Measurements from ENCODE around the gene DRC7. TPM values are rescaled to one million over a fixed set of nuclear protein-coding genes. Genes with fewer than 3 reads are reported as not detected.

DRC7 gene
- polyA plus RNA-seq, 1 of the 3 experiments (the other 2 are of a cell fraction): 0.58 TPM

- ChIA-PET POLR2A (no interaction called here), CTCF (interaction anchor here (0.8 to 2.5 kb wide), 5 partner anchors 36 to 174 kb away, joined by 3 to 10 read pairs (median 3); no protein-coding TSS in a partner anchor)
- TF ChIP-seq GABPA (IDR thresholded peaks at IDR 0.05; ENCODE audit: low read depth) (no peak), RCOR1 (IDR thresholded peaks at IDR 0.05; ENCODE audit: low read length) (no peak), RXRA (IDR thresholded peaks at IDR 0.05; ENCODE audit: borderline replicate concordance, low read depth) (no peak), RAD21 (IDR thresholded peaks at IDR 0.05; ENCODE audit: low read length) (no peak), IRF3 (IDR thresholded peaks at IDR 0.05; ENCODE audit: low read depth, low read length) (no peak), SMC3 (IDR thresholded peaks at IDR 0.05; ENCODE audit: low read depth, low read length) (no peak), YY1 (IDR thresholded peaks at IDR 0.05; ENCODE audit: low read depth) (no peak), POLR2AphosphoS5 (IDR thresholded peaks at IDR 0.05; ENCODE audit: low read depth, low read length) (no peak), MXI1 (IDR thresholded peaks at IDR 0.05; ENCODE audit: low read depth, low read length) (no peak), NFIC (IDR thresholded peaks at IDR 0.05; ENCODE audit: borderline replicate concordance) (no peak), JUND (IDR thresholded peaks at IDR 0.05) (no peak), FOXM1 (IDR thresholded peaks at IDR 0.05; ENCODE audit: low read depth) (no peak), ZBTB33 (IDR thresholded peaks at IDR 0.05; ENCODE audit: borderline replicate concordance, low read depth) (no peak), ELF1 (IDR thresholded peaks at IDR 0.05) (no peak), FOXJ3 (CRISPR knock-in tag; IDR thresholded peaks at IDR 0.05) (no peak)
These were observed 65.1 kb downstream of the DRC7 start for GRCh38 chr16:57759541-57760356.

More at GRCh38 chr16:57759541-57760356, 65.1 kb downstream of the DRC7 start:
- Histone ChIP-seq H3K27me3 (ENCODE audit: insufficient read depth) (no peaks in the 10 kb centered on the region), H3K4me1 (ENCODE audit: control insufficient read depth in 1 of 2, insufficient read depth in 2 of 2, low read depth in 1 of 2, low read length in 1 of 2) (peaks cover 4 to 16% of the 10 kb centered on the region in 2 experiments; a peak in 3 of 4 replicates), H3K4me3 (ENCODE audit: low read depth in 2 of 2, low read length in 1 of 2) (no peak overlapping the region), H3K9me2 (no peaks in the 10 kb centered on the region), H3K9me3 (no peaks in the 10 kb centered on the region), H2AFZ (ENCODE audit: low read depth) (no peak overlapping the region), H4K20me1 (ENCODE audit: insufficient read depth) (0 out of 2 replicates have a peak, but pooled peaks cover 2% of the 10 kb centered on the region), H3K4me2 (no peak overlapping the region), H3F3A (replicated peaks; ENCODE audit: insufficient read depth) (peaks cover 10% of the 10 kb centered on the region), H3K27ac (ENCODE audit: low read depth in 2 of 2, low read length in 1 of 2) (no peak overlapping the region), H3K79me2 (ENCODE audit: insufficient read depth) (no peaks in the 10 kb centered on the region), H3K9ac (no peak overlapping the region), H3K36me3 (replicated peaks in 1 of 2; ENCODE audit: control insufficient read depth in 1 of 2, insufficient read depth in 2 of 2, low read length in 1 of 2) (peaks cover 7 to 44% of the 10 kb centered on the region in 2 experiments)
- 92% methylated on average over 6 of the region's 21 CpGs for WGBS (ENCODE audit: low lambda C conversion rate)
- no peak for DNase-seq
